ENCODE measurements around the gene OR8D1. TPM values are rescaled to one million over a fixed set of nuclear protein-coding genes. Genes with fewer than 3 reads are reported as not detected.

The OR8D1 gene
- total RNA-seq = not detected in 2 replicates

DNA sequence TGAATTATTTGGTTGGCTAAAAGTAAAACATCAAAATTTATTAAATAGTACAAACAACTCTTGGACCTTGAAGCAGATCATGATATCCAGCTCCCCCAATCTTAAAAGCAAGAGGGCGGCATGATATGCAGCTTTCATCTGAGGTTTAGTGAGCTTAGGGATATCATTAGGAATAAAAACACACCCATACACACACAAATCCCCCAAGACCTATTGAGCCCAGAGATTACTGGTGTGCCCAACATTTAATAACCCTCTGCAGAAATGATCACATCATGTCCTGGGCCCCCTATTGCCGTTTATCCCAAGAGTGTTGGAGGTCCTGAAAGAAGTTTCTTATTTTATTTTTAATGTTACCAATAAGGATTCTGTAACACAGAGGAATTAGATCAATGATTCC is at the start of gene OR8D1:
OR8D1 (minus strand) TSS at position 101 of the 400 bp plus-strand sequence. CDS start 3,183 bp downstream, outside the sequence.

DNA sequence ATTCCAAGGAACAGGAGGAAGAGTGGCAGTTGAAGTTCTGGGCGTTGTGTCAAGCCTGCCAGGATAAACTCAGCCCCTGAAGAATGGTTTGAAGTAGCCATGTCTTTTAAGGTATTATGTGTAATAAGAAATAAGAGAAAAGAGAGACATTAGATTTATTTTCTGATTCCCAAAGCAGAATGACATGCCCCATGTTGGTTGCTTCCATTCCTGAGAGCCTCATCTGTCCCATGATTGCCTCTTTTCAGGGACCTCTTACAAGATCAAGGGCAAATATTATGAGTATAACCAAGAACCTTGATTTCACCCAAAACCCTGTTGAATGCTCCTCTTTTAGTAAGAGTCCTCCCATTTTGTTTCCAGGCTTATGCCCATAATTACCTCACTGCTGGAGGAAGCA is 6.3 kb upstream of the OR8D1 start, which contains the start of gene OR8D2:
OR8D2 (minus strand) TSS at position 101 of the 400 bp plus-strand sequence; CDS start at position 101, 0 bp downstream.

DNA sequence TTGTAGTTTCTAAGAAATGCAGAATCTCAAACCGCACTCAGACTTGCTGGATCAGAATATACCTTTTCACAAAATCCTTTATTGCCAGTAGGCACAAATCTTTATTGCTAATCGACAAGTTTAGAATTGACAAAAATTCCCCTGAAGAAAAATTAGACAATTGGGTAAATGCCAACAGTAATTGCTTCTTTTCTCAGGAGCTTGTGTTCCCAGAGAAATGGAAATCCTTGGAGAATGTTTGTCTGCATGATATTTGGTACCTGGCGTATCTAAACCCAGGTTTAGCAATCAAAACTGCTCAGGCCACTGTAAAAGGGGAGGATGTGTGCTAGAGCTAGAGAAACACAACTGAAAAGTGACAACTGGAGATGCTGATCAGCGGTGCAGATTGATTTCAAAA is 57.7 kb downstream of the OR8D1 start, which contains the start of gene OR8G5:
OR8G5 (plus strand) TSS at position 301 of the 400 bp plus-strand sequence. CDS start 8,556 bp downstream, outside the sequence.

Other genes starting within 250 kb of the OR8D1 start
- gene VWA5A, start 198.5 kb downstream of the OR8D1 start, total RNA-seq = 16.7 and 40.6 TPM in 2 replicates
- gene OR10D3, start 130.6 kb downstream of the OR8D1 start, total RNA-seq = not detected in 2 replicates
- not detected in 2 replicates for gene OR8G1, start 72.9 kb downstream of the OR8D1 start, total RNA-seq
- not detected in 2 replicates for gene OR8G5, start 57.6 kb downstream of the OR8D1 start, total RNA-seq
- gene OR8D2, start 6.2 kb upstream of the OR8D1 start, total RNA-seq = not detected in 2 replicates
- gene OR8B2, start 70.5 kb upstream of the OR8D1 start, total RNA-seq = not detected in 2 replicates
- gene OR8B3, start 85.1 kb upstream of the OR8D1 start, total RNA-seq = not detected in 2 replicates
- not detected in 2 replicates for gene OR8B4, start 110.9 kb upstream of the OR8D1 start, total RNA-seq
- gene OR8B8, start 131.7 kb upstream of the OR8D1 start, total RNA-seq = not detected in 2 replicates
- not detected in 2 replicates for gene OR8B12, start 229.7 kb upstream of the OR8D1 start, total RNA-seq

Data from nasal cavity respiratory epithelium epithelial cell of viscerocranial mucosa (primary cell).